Activated T-cell treated with anti-CD3 and anti-CD28 coated beads for 1 hour (primary cell): ENCODE data around the gene IP6K1.
A peak's percentile ranks its signal among the peaks of the same experiment; 100 is the strongest.
"Not testable (repeated sequence)": the region's sequence is repeated elsewhere in the genome, so short reads cannot be mapped to it uniquely, and the experiment has no call there.

Experiments
- DNase-seq: peaks from one replicate; pipeline ENCODE4 v3.0.0-alpha.2; 2020; ENCODE audit warnings: low read depth

Gene IP6K1

GRCh38 chr3:49711489-49711888, 74.9 kb downstream of the IP6K1 start:
- no peak for DNase-seq

- DNase-seq = no peak
These were observed 76.5 kb downstream of the IP6K1 start for GRCh38 chr3:49709852-49710251.

GRCh38 chr3:49707113-49707480, 79.2 kb downstream of the IP6K1 start:
- DNase-seq = no peak

- no peak for DNase-seq
These were observed 79.8 kb downstream of the IP6K1 start for GRCh38 chr3:49706456-49707112.

GRCh38 chr3:49705390-49705960, 80.9 kb downstream of the IP6K1 start:
- DNase-seq = no peak

- no peak for DNase-seq
These were observed 81.7 kb downstream of the IP6K1 start for GRCh38 chr3:49704629-49705028.

- no peak for DNase-seq
These were observed 82.4 kb downstream of the IP6K1 start for GRCh38 chr3:49703956-49704355.

- DNase-seq = peak; percentile 49
These were observed 82.9 kb downstream of the IP6K1 start for GRCh38 chr3:49703443-49703927.

- no peak for DNase-seq
These were observed 83.7 kb downstream of the IP6K1 start for GRCh38 chr3:49702672-49703071.

GRCh38 chr3:49701388-49702077, 84.8 kb downstream of the IP6K1 start:
- no peak for DNase-seq

GRCh38 chr3:49700453-49701128, 85.8 kb downstream of the IP6K1 start:
- DNase-seq = no peak

- no peak for DNase-seq
These were observed 86.3 kb downstream of the IP6K1 start for GRCh38 chr3:49700014-49700413.

GRCh38 chr3:49699281-49699979, 86.9 kb downstream of the IP6K1 start:
- no peak for DNase-seq

- DNase-seq = not testable (repeated sequence)
These were observed 90.9 kb downstream of the IP6K1 start for GRCh38 chr3:49695350-49696015.

GRCh38 chr3:49694409-49695070, 91.8 kb downstream of the IP6K1 start:
- not testable (repeated sequence) for DNase-seq

- not testable (repeated sequence) for DNase-seq
These were observed 94.9 kb downstream of the IP6K1 start for GRCh38 chr3:49691481-49691880.

GRCh38 chr3:49690856-49691255, 95.5 kb downstream of the IP6K1 start:
- DNase-seq = not testable (repeated sequence)

GRCh38 chr3:49689908-49690624, 96.3 kb downstream of the IP6K1 start:
- DNase-seq = not testable (repeated sequence)

GRCh38 chr3:49689046-49689907, 97.1 kb downstream of the IP6K1 start, which contains the start of the genes MST1 and RNF123:
TSS of gene MST1 (minus strand) at chr3:49689474. CDS start at chr3:49688691, 783 bp downstream.
TSS of gene RNF123 (plus strand) at chr3:49689557. CDS start at chr3:49691166, 1,609 bp downstream.
- peak; percentile 90 for DNase-seq
